PFSK-1 (cell line): Measurements from ENCODE around the gene FMO5.

Experiments
- FOXP2 ChIP-seq: optimal IDR thresholded peaks from 2 replicates; pipeline ENCODE3; 2011; ENCODE audit warnings: borderline replicate concordance, control low read depth, inconsistent platforms; ENCODE audit not compliant: insufficient read depth; ENCODE audit errors: extremely low read length, extremely low read depth
- POLR2AphosphoS5 ChIP-seq: IDR thresholded peaks from 2 replicates; pipeline ENCODE4 v1.6.1; 2012; ENCODE audit warnings: low read depth, mild to moderate bottlenecking, control low read depth, low read length, moderate library complexity
- REST ChIP-seq, 2 experiments: IDR thresholded peaks; 2 replicates each; pipeline versions ENCODE4 v1.6.1 to v1.8.0; 2011 to 2012; ENCODE audit warnings: low read depth in 2 of 2, low read length in 2 of 2, control low read depth in 1 of 2, inconsistent platforms in 1 of 2, mild to moderate bottlenecking in 1 of 2, moderate library complexity in 1 of 2; ENCODE audit not compliant: insufficient read depth in 1 of 2
- SIN3A ChIP-seq: IDR thresholded peaks from 2 replicates; pipeline ENCODE4 v1.6.1; 2012; ENCODE audit warnings: mild to moderate bottlenecking, low read length, moderate library complexity, borderline replicate concordance; ENCODE audit not compliant: insufficient read depth
- TAF1 ChIP-seq: IDR thresholded peaks from 2 replicates; pipeline ENCODE4 v1.6.1; 2012; ENCODE audit warnings: low read length, control low read depth, borderline replicate concordance; ENCODE audit not compliant: insufficient read depth

- TF ChIP-seq SIN3A (no peak), REST (IDR thresholded peaks at IDR 0.05; ENCODE audit: insufficient read depth in 1 of 2, low read depth in 2 of 2, low read length in 2 of 2) (no peak), POLR2AphosphoS5 (no peak), TAF1 (no peak), FOXP2 (no peak)
Measured at GRCh38 chr1:147210987-147211386, 14.2 kb downstream of the FMO5 start.
